ENCODE measurements around the gene PHF13.

GRCh38 chr1:6667139-6667538, 53.6 kb downstream of the PHF13 start:
- TF ChIP-seq CTCF (IDR thresholded peaks at IDR 0.05) (no peak), RCOR1 (IDR thresholded peaks at IDR 0.05; ENCODE audit: low read length) (no peak), JUND (IDR thresholded peaks at IDR 0.05) (no peak), GABPA (IDR thresholded peaks at IDR 0.05; ENCODE audit: low read depth) (no peak), GATA2 (CRISPR knock-in tag; IDR thresholded peaks at IDR 0.05) (no peak)
- TF ChIP-seq, protein P1, sequence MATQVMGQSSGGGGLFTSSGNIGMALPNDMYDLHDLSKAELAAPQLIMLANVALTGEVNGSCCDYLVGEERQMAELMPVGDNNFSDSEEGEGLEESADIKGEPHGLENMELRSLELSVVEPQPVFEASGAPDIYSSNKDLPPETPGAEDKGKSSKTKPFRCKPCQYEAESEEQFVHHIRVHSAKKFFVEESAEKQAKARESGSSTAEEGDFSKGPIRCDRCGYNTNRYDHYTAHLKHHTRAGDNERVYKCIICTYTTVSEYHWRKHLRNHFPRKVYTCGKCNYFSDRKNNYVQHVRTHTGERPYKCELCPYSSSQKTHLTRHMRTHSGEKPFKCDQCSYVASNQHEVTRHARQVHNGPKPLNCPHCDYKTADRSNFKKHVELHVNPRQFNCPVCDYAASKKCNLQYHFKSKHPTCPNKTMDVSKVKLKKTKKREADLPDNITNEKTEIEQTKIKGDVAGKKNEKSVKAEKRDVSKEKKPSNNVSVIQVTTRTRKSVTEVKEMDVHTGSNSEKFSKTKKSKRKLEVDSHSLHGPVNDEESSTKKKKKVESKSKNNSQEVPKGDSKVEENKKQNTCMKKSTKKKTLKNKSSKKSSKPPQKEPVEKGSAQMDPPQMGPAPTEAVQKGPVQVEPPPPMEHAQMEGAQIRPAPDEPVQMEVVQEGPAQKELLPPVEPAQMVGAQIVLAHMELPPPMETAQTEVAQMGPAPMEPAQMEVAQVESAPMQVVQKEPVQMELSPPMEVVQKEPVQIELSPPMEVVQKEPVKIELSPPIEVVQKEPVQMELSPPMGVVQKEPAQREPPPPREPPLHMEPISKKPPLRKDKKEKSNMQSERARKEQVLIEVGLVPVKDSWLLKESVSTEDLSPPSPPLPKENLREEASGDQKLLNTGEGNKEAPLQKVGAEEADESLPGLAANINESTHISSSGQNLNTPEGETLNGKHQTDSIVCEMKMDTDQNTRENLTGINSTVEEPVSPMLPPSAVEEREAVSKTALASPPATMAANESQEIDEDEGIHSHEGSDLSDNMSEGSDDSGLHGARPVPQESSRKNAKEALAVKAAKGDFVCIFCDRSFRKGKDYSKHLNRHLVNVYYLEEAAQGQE (IDR thresholded peaks at IDR 0.05; ENCODE audit: low read depth, low read length), result no peak

Data from SK-N-SH (cell line).